OCI-M1 (cell line): Measurements from ENCODE around the gene MRPS18A.

Experiments
- DNase-seq: peaks from one replicate; lab custom pipeline; 2025; lab: John Stamatoyannopoulos, UW

Gene MRPS18A

DNA sequence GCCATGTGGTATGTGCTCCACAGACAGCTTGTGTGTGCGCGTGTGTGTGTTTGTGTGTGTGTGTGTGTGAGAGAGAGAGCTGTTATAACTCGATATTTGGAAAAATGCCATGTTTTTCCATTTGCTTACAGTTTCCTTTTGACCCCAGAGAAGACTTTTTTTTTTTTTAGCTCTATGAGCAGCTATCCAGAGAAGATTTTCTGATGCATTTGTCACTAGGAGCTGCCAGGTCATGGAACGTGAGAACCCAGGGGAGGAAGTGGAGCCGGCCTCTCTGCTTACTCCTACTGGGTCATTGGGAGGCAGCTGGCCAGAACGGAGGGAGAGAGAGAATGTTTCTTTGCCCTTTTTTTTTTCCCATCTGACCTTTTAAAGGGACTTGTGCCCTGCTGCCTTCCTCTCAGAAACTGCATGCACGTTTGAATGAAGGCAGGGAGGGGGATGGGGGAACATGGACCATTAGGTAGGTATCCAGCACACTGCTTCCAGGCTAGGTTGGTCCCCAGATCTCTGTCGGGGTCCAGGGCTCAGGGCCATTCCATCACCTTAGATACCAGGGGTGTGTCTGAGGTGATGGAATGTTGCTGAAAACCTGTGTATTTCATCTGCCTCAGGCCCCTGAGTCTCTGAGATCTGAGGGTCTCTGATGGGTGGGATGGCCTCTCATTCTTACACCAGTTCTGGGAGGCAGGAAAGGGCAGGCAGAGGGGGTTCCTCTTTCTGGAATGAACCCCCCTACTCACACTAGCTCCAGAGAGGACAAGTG, 11.2 kb upstream of the MRPS18A start:
- no peak for DNase-seq

DNA sequence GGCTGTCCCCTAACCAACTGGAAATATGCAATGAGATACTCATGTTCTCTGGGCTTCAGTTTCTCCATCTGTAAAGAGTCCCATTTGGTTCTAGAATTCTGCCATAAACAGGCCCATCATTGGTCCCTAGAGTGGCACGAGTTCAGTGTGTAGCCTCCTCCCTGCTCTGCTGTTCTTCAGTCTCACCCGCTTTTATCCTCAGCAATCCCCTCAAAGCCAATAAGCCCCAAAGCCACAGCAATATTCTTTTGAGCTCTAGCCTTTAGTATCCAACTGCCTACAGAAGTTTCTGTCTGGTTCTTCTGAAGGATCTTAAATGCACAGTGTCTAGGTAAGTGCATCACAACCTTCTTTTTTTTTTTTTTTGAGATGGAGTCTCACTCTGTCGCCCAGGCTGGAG, 9.8 kb upstream of the MRPS18A start:
- no peak for DNase-seq

DNA sequence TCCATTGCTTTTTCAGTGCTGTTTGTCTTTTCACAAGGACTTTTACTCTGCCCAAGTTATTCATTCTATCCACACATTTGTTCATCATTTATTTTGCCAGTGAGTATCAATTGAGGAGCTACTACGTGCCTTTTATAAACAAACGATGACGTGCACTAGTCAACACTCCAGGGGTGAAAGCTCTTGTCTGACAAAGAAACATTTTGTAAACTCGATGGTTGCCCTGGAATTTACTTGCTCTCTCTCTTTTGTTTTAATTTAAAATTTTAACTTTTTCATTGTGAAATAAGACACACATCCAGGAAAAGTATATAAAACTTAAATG, 8.3 kb upstream of the MRPS18A start:
- no peak for DNase-seq

DNA sequence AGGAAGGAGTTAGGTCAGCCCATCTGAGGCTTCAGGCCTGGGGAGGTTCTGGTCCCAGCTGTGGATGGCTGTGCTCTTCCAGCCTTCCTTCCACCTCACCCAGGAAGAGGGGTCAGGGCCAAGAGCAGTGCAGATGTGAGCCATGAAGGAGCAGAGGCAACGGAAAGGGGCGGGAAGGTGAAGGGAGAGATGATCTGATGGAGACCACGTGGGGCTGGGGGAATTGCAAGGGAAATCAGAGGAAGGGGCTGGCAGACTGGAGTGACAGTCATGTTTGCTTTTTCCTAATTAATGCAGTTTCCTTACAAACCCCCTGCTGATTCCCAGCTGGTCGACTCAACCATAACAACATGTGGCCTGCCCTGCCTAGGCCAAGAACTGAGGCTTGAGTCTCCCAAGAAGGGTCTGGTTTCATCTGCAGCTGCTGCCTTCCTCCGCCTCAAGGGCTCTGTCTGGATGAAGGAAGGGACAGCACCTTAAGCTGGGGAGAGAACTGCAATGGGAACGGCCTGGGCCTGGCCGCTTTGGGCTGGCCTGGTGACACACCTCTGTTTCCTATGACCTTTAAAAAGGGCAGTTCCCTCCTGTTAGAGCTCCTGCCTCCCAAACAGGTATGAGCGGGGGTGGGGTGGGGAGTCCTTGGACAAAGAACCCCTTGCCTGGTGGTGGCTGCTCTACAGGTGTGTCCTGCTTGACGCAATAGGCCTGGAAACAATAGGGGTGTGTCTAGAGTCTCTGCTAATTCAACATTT, 7.8 kb upstream of the MRPS18A start:
- no peak for DNase-seq

DNA sequence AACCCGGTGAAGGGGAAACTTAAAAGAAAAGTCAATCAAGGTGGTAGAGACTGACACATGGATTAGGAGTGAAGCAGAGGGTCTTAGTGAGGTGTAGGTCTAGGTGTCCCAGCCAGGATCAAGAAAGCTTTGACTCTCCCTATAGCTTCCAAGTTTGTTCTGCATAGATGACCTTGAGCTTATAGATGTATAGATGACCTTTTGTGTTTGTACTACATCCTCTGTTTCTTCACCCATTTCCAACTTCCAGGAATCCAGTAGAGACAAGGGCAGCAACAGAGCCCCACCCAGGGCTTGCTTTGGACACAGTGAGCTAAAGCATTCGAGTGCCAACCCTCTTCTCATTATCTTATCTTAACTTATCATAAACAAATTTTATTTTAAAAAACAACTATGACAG, 1.8 kb upstream of the MRPS18A start:
- no peak for DNase-seq

DNA sequence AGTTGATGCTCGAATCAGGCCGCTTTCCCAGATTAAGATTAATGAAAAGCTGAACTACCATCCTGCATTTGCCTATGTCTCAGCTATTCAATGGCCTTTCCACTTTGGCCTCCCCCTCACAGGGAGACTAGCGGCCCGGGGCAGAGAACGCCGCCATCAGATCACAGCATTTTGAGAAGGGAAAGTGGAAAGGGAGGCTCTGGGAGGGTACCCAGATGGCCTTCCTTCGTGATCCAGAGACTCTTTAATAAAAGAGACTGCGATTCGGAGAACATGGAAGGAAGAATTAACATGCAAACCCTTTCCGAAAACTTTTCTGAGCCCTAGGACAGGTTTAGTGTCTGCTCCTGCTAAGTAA, 533 bp downstream of the MRPS18A start:
- DNase-seq, result no peak

DNA sequence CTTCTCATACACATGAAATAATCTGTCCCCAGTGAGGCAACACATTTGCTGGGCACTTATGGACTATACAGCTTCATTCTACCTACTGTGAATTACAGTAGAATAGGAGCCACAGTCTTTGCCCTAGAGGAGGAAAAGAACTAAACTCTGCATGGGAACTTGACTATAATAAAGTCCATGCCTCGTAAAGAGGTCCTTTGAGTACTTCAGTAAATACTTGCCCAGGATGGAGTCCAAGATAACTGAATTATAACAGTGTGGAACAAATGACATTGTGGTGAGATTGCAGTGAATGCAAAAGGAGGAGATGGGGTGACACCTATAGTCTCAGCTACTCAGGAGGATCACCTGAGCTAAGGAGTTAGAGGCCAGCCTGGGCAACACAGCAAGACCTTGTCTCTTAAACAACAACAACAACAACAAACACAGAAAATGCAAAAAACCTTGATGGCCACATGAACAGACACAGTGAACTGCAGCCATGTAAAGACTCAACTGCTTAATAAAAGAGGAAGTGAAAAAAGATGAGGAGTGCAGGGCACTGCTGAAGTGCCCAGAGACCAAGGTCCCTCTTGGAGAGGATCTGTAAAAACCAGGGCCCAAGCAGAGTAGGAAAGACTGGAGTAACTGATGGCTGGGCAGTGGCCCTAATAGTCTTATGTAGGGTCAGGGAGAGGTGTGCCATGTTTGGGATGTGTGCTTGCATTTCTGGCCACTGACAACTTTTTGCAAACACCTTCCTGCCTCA, 3.7 kb downstream of the MRPS18A start:
- DNase-seq, result peak; percentile 61

DNA sequence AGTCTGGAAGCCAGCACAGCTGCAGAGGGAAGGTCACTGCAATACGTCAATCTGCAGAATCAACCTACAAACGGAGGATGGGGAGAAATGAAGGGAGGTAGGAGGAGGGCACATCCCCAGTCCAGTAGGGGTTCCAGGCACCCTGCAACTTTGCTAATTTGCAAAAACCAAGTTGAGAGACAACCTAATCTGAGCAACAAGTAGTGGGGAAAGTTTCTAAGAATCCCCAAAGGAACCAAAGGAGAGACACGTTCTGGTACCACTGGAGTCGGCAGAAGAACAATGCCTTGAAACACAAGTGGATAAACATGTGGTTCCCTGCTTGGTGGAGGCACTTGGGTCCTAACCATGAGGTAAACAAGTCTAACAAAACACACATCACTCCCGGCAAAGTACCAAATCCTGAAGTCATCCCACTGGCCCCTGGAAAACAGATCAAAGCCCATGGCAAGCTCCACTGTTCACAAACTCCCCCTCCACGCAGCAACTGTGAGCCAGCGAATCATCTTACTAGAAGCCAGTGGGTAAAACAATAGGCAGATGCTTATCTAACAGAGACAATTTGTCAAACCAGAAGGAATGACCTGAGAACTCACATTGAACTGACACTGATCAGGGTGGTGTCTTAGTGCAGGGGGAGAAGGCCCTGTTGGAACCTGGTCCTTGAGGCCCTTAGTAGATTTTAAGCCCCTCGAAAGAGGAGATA, 4.7 kb downstream of the MRPS18A start:
- DNase-seq, result no peak

DNA sequence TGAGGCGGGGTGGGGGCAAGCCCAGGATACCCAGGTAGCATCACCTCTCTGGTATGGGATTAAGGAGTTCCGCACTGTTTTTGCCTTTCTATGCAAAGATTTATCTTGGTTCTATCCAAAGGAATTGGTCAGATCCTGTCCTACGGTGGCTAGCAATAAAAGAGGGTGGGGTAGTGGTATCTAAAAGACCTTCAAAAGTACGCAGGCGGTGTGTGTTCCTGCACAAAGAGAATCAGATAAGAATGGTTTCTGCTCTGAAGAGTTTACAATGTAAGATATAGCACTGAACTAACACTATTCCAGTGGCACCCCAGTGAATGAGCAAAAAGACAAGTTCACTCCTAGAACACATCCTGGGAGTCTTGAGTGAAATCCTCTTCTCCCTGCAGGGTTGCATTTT, 6.3 kb downstream of the MRPS18A start:
- no peak for DNase-seq

DNA sequence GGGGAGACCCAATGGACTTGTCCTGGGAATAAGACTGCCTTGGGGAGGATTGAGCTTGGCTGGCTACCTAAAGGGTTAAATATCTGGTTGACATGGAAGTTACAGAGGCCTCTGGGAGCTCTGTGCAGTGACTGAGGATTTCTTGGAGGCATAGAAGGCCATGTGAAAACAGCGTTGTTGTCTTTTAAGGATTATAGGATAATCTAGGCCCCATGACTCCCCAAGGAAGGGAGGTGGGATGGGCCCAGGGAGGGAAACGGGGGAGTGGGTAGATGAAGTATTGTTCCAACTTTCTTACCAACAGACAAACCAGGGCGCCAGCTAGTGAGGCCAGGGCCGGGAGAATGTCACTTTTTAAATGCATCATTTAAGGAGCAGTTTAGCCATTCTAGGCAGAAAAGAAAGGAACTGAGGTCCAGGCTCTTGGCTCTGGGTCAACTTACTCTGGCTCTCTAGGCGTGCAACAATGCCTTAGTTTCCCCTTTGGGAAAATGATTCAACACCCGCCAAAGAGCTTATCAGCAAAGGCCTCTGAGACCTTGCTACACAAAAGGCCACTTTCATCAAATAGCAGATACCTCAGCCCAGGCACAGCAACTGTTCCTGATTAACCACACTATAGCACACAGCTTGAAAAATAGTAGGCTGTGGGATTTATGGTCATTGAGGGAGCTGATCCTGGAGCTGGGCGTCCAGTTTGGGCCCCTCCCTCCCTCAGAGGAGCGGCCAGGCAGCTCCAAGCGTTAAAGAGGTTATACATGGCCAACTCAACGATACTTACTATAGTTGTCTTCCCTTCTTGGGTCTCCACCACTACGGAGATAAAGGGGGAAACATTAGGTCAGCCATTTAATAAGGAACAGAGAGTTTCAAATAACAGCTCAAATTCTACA, 7.0 kb downstream of the MRPS18A start:
- no peak for DNase-seq

DNA sequence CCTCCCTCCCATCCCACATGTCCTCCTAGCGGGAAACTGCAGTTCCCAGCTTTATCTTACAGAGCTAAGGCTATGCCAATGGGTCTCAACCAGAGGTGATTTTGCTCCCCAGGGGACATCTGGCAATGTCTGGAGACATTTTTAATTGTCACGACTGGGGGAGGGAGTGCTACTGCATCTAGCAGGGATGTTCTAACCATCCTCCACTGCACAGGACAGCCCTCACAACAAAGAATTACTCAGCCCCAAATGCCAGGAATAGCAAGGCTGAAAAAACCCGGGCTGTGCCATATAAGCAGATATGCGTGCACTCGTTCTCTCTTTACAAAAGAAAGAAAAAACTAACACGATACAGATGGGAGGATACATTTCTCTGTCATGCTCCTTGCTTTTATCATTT, 8.5 kb downstream of the MRPS18A start:
- DNase-seq, result no peak

DNA sequence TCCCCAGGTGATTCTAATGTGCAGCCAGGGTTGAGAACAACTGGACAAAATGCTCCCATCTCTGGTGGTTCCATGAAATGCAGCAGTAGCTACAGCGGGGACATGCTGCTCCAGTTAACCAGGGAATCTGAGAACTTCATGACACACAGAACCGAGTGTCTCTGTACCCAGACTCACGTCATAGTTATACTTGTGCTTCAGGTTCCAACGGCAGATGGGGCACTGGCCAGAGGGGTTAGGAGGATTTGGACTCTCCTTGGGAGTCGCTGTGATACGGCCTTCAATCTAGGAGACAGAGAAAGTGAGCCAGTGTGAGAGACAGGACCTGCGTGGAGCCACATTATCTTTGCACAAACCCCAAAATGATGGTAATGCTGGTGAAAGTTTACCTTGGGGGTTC, 9.2 kb downstream of the MRPS18A start:
- no peak for DNase-seq

DNA sequence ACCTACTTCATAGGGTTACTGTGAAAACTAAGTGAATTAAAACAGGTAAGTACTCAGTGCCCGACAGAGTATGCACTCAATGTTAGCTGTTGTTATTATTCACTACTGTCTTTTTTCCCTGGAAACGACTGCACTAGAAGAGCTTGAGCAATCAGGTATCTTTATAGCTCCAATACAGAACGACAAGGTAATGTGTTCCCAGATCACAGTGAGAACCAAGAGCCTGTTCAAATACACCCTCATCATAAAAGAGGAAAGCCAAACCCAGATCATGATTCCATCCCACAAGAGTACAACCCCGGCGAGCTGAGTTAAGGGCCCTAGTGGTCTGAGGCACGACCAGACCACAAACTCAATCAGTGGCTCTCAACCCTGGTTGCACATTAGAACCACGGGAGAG, 9.8 kb downstream of the MRPS18A start:
- DNase-seq, result no peak

DNA sequence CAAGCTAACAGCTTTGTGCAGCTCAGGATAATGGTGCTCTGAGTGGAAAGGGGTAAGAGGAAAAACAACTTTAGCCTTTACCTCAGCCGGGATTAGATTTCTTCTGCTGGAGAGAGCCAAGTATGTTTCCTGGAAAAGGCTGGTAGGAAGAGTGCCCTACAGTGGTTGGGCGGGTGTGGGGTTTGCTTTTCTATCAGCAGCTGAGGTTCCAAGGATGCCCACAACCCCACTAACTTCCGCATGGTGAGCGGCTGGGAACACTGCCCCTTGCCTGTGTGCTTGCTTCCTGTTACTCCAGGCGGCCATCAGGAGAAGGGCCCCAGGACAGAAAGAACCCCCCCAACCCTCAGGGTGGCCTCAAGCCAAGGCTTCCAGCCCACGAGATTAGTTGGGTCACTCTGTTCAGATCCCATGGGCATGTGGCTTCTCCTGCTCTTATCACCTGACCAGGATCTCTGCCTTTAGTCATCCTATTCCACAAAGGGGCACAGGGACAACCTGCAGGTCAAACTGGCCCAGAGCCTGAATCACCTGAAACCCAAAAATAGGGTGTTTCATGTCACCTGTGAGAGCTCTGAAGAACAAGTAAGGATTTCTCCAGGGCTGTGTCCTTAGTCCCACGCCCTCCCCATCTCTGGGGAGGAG, 10.5 kb downstream of the MRPS18A start:
- no peak for DNase-seq

DNA sequence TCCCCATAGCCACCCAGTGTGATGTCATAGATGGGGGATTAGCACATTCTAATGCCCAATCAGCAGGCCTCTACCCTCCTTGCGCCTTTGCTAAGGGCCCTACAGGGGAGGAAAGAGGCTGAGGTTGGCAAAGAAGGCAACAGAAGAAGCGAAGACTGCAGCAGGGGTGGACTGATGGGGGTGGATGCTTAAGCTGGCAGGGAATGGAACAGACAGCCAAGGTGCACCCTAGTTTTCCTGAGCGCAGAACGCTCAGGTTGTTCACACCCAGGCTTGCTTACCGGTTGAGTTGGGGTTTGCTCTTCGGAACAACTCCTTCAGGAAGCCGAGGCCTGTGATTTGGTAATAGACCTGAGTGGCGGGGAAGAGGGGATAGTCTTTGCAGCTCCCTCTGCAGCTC, 12.7 kb downstream of the MRPS18A start:
- DNase-seq, result no peak

DNA sequence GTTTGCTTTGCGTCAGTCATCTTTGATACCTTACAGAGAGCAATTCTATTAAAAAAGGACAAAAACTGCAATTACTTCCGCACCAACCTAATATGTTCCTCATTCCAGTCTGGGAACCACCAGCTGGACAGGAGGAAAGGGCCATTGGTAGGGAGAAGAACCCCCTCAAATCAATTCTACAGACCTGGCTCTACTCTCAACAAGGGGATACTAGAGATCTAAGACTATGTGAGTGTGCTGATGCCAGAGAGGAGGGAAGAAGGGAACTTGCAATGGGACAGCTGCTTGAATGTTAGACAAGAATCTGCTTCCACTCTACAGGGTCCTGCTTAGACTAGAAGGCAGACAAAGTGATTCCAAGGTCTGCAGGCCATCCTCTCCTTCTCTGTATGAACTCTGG, 13.3 kb downstream of the MRPS18A start:
- DNase-seq, result no peak

DNA sequence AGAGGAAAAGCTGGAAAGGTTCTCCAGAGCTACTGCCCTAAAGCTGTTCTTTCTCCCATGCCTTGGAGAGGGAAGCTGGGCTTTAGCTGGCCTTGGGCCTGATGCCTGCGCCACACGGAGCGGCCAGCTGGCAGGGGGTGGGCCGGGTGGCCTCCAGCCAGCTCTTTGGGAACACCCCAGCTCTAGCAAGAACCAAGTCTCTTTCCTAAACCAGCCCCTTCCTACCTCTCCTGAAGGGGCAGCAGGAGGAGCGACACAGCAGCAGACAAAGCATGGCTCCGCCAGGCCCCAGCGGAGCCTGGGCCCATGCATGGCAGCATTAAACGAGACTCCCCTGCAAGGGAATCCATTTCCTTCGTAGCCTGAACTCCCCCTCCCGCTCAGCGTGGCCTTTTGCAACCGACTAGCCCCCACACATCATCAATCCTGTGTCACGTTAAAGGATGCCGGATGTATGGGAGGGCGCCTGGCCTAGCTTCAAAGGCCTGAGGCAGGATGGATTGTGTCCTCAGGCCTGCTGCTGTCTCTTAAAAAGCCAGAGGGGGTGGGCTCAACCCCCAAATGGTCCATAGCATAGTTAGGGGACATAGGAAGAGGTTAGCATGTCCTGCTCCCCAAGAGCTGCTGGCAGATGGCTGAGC, 14.0 kb downstream of the MRPS18A start:
- DNase-seq, result no peak

DNA sequence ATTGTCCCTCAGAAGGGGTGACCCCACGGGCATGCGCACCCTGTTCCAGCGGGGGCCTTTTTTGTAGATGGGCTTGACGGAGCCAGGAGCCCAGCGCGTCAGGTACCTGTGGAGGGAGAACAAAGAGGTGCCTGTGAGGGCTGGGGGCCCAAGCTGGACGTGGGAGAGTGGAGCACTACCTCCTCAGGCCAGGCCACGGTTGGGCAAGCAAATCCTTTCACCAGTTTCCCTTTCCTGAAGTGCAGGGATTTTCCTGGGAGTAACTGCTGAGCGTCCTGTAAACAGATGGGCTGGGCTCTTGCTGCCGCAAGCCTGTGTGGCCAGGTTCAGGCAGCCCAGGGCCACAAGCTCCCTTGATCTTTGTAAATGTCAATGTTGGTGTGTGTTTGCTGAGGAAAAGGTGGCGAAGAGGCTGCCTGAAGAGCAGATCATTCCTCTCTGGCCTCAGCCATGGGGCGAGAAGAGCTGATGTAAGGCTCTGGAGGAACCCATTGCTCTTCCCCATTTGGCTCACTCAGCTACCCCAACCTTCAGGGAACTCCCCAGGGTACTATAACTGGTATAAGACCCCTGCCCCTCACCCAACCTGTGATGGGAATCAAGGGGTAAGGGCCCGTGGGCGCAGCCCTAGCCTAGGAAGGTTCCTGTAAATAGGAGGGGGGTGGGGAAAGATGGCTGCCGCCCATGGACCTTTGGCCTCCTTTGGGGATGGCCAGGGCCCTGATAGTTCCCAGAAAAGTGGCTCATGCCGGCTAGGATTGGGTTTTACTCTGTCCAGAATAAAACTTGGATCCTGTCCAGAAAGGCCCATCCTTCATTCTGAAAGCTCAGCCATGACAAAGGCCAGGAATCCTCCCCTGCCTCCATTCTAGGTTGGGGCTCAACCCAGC, 15.5 kb downstream of the MRPS18A start:
- no peak for DNase-seq

DNA sequence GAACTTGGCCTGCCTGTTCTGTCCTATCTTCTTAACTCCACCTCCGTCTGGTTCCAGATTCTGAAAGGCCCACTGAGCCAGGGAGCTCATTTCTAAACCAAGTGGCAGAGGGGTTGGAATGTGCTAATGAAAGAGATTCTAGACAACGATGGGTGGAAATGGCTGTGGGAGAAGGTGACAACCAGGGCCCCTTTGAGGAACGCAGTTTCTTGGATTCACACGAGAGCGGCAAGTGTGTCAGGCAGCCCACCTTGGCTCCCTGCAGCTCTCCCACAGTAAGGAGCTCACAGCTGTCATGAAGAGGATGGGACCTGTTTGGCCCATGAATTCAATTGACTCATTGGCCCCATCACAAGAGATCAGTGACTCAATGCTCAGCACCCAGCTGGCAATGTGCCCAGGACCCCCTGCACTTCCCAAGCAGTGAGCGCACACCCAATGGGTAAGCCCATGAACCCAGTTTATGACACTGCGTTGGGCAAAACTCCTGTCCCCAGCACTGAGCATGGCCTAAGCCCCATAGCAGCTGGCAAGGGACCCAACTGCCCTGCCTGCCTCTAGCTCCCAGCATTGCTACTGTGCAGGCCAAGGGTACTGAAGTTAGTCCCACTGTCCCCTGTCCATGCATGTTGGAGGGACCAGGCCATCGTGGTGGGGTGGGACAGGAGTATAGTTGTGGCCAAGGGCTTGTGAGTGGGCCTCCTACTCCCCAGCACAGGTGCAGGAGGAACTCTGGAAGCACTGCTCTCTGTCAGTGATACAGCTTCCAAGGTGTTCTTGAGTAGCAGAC, 16.4 kb downstream of the MRPS18A start:
- DNase-seq, result no peak
